Measurements from ENCODE around the gene SPINK1.
A peak's percentile ranks its signal among the peaks of the same experiment; 100 is the strongest.
"Not testable (repeated sequence)": the region's sequence is repeated elsewhere in the genome, so short reads cannot be mapped to it uniquely, and the experiment has no call there.

The SPINK1 gene, protein sequence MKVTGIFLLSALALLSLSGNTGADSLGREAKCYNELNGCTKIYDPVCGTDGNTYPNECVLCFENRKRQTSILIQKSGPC

DNA sequence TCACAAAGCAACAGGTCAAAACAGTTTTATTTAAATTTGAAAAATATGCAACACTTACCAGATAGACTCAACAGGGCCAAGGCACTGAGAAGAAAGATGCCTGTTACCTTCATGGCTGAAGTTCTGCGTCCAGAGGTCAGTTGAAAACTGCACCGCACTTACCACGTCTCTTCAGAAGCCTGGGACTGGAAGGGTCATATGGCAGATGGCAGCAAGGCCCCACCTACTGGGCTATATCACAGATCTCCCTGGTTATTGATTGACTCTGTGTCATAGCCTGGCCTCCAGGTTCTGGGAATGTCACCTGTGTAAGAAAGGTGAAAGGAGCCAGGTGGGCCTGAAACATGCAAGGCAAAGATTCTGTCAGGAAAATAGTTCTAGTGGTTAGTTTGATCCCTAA lies at the start of gene SPINK1:
Gene SPINK1 (minus strand): TSS at position 207 of the 400 bp plus-strand sequence. CDS start 94 bp downstream, at position 113.
- no peak for DNase-seq (ENCODE audit: low spot score)

DNA sequence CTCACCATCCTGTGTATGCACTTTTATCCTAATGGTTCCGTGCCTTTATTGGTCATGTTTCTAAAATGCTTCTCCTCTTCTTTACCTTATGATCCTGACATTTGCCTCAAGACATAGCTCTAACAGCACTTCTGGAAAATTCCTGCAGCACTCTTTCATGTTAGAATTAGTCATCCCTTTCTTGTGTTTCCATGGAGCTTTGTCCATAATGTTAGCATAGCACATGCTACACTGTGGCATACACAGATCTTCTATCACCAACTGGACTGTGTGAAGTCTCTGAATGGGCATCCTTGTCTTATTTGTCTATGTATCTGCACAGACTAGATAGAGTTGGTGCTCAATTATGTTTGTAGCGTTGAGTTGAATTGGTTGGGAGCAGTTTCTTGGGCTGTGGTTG lies 49.0 kb upstream of the SPINK1 start:
- peak; percentile 20 for DNase-seq (ENCODE audit: low spot score)

DNA sequence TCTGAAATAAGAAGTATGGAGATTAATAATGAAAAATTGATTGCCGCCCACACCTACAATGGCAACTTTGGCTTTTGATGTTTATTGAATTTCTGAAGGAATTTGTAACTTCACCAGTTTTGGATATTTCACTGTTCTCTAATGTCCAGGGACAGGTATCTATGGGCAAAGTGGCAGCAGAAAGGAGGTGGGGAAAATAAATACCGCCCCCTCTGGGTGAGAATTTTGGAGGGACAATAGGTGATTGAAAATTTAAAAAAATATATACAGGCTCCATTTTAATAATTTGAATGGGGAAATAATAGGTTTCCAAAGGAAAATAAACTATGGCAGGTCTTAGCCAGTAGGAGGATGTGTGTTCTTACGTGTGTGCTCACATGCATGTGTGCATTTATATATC lies 48.3 kb upstream of the SPINK1 start:
- no peak for DNase-seq (ENCODE audit: low spot score)

DNA sequence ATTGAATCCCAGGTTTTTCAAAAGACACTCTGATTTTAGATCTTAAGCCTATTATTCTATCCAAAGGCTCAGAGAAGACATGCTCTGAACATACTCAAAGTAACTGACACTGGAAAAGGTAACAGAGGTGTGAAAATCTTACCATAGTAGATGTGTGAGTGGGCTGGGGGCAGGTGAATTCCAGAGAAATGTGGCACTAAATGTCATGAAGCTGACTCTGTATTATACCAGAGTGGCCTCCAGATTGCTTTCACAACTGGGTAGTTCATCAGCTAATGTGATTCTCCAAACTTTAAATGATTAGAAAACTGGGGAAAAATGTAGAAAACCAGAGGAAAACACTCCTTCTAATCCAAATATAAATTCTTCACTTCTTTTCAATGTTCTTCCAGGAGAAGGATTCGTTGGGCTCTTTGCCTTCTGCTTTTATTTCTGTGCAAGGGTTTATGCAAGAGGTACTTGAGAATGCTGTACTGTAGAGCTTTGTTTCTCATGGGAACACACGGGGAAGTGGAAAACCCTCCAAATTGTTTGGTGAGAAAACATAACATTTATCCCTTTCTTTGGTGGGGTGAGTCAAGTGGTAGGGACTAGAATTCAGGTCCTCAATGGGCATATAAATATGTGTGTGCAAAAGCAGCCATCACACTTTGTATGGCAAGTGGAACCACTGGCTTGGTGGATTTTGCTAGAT lies 46.7 kb upstream of the SPINK1 start, which contains the start of gene SCGB3A2:
Gene SCGB3A2 (plus strand): TSS at position 646 of the 694 bp plus-strand sequence. CDS start 93 bp downstream, outside the sequence.
- DNase-seq (ENCODE audit: low spot score) = no peak

DNA sequence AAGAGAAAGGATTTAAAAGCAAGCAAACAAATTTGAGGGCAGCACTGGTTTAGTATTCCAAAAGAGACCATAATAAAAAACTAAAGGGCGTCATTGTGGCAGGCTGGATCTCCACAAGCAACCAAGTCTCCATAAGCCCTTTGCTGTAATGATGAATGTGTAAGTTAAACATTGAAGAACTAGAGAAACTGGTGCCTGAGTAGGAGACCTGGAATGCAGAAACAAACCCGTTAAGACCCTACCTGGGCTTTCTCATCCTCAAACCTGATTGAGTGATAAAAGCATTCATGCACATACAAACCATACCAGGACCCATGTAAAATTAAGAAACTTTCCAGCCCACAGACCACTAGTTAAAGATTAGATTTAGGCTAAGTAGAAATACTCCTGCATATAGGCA lies 45.2 kb upstream of the SPINK1 start:
- peak; percentile 83 for DNase-seq (ENCODE audit: low spot score)

DNA sequence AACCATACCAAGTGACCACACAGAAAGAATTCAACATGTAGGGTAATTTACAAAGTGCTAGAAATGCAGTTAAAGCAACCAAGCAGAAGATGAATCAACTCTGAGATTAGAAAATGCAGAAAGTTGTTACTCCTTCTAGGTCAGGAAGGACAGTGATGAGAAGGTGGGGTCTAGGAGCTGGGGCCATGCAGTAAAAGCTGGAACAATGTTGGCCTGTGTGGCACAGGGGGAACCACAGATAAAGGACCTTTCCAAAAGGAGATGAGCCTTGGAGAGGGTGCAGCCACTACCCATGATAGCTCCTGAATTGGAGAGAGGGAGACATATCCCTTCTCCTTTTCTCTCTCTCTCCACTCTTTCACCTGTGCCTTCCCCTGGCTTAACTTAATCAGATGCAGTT lies 44.7 kb upstream of the SPINK1 start:
- DNase-seq (ENCODE audit: low spot score) = no peak

DNA sequence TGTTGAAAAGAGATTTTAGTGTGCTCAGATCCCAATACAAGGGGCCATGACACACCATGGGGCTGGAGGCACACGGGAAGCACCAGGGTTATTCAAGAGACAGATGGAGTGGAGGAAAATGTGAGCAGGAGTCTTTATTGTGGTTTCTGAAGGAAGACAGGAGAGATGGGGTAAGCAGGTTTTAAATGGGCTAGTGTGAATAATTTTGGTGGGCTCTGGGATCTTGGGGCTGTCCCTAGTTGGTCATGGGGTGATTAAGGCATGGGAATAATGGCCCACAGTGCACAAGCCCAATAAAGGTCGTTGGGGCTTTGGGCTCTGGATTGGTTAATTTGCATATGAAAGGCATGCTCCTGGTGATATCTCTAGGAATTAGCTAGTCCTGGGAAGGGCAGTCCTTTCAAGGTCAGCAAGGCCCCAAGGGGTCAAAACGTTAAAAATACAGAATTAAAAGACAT lies 43.5 kb upstream of the SPINK1 start:
- DNase-seq (ENCODE audit: low spot score) = no peak

DNA sequence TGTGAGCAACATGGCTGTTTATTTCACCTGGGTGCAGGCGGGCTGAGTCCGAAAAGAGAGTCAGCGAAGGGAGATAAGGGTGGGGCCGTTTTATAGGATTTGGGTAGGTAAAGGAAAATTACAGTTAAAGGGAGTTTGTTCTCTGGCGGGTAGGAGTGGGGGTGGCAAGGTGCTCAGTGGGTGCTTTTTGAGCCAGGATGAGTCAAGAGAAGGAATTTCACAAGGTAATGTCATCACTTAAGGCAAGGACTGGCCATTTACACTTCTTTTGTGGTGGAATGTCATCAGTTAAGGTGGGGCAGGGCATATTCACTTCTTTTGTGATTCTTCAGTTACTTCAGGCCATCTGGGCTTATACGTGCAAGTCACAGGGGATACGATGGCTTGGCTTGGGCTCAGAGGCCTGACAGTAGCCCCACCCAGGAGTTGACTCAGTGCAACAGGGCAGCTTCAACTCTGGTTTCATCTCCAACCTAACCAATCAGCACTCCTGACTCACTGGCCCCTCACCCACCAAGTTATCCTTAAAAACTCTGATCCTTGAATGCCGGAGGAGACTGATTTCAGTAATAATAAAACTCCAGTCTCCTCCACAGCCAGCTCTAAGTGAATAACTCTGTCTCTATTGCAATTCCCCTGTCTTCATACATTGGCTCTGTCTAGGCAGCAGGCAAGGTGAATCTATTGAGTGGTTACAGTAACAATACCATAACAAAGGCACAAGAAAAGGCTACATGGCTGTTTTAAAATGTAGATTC lies 42.8 kb upstream of the SPINK1 start:
- DNase-seq (ENCODE audit: low spot score) = not testable (repeated sequence)

DNA sequence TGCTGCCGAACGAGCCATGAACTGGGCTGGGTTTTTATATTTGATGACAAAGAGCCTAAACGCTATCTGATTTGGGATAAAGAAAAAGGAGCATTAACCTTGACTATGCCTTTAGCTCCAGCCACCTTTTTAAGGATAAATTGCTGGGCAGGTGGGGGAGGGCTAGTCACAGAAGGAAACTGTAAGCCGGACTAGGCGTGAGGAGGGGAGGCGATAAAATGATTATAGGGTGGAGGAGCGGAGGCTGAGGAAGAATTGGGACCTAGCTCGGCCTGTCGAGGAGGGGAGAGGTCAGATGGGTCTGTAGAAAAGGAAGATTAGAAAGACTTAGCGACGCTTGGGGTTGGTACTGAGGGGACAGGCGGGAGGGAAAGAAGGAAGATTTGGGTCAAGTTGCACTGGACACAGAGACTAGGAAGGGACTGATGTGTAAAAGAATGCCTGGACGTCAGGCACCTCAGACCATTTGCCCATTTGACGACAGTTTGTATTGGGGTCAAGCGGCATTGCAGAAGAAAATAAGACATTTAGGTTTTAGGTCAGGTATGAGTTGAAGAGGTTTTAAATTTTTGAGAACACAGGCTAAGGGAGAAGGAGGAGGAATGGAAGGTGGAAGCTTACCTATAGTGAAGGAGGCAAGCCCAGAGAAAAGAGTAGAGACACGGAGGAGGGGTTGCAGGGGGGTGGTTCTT lies 41.4 kb upstream of the SPINK1 start:
- not testable (repeated sequence) for DNase-seq (ENCODE audit: low spot score)

DNA sequence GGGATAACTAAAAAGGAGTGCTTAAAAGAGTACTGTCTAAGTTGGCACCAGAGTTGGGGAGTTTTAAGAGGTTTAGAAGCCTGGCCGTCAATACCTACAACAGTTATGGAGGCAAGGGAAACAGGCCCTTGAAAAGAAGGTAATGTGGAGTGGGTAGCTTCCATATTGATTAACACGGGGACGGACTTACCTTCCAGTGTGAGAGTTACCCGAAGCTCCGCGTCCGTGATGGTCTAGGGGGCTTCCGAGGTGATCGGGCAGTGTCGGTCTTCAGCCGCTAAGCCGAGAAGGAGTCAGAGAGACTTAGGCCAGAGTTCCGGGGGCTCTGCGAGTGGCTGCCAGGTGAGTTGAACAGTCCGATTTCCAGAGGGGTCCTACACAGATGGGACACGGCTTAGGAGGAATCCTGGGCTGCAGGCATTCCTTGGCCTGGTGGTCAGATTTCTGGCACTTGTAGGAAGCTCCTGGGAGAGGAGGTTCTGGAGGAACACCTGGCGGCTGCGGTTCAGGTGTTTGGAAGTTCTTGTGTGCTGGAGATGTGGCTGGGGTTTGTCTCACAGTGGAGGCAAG lies 40.6 kb upstream of the SPINK1 start:
- DNase-seq (ENCODE audit: low spot score) = not testable (repeated sequence)

DNA sequence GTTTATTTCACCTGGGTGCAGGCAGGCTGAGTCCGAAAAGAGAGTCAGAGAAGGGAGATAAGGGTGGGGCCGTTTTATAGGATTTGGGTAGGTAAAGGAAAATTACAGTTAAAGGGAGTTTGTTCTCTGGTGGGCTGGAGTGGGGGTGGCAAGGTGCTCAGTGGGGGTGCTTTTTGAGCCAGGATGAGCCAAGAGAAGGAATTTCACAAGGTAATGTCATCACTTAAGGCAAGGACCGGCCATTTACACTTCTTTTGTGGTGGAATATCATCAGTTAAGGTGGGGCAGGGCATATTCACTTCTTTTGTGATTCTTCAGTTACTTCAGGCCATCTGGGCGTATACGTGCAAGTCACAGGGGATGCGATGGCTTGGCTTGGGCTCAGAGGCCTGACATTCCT lies 38.4 kb upstream of the SPINK1 start:
- DNase-seq (ENCODE audit: low spot score) = not testable (repeated sequence)

DNA sequence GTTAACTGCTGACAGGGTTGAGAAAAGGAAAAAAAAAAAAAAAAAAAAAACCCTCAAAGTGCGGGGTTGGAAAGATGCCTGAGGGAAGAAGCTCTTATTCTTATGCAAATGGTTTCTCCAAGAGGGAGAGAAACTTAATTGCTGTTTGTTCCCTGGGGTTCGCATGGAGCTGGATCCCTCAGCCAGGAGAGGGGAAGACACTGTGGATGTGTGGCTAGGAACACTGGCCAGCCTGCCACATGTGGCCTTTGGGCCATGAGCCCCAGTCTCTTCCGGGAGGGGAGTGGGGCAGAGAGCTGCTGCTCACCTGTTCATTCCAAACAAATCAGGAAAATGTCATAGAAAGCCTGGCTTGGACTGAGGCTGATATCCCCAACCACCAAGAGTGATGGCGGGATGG lies 37.6 kb upstream of the SPINK1 start:
- DNase-seq (ENCODE audit: low spot score) = no peak

DNA sequence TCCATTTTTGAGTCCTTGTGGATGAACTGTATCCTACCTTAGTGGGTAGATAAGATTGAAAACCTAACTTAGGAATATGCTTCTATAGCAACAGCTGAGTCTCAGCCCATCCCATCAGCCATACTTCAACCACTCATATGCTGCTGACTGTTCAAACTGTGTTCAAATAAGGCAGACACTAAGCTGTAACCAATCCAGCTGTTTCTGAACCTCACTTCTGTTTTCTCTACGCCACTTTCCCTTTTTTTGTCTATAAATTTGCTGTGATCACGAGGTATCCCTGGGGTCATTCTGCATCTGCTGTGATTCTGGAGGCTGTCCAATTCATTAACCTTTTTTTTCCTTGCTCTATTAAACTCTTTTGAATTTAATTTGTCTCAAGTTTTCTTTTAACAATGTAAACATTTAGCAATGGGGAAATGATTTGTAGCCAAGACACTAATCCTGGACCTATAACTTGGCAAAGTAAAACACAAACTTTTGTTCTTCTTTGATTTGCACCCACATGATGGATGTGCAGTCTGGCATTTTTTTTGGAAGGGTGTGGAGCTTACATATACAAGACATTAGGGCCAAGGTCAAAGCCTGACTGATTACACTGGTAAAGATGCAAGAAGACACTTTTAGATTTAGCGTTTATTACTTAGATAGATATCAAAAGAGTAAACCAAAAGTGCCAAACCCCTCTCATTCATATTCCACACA lies 32.1 kb upstream of the SPINK1 start:
- DNase-seq (ENCODE audit: low spot score) = no peak

DNA sequence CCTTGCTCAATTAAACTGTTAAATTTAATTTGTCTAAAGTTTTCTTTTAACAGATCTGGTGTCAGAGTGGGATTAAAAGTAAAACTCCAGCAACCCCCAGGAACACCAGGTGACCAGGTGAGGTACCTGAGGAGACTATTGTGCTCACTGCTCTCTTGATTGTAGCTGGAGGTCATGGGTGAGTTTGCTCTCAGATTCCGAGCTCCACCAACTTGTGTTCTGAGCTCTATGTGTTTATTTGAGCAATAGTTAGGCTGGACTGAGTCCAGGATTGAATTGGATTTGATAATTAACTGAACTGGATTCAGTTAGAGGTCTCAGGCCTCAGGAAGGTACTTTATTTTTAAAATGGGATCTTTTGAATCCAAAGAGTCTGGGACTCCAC lies 29.2 kb upstream of the SPINK1 start:
- DNase-seq (ENCODE audit: low spot score) = no peak

DNA sequence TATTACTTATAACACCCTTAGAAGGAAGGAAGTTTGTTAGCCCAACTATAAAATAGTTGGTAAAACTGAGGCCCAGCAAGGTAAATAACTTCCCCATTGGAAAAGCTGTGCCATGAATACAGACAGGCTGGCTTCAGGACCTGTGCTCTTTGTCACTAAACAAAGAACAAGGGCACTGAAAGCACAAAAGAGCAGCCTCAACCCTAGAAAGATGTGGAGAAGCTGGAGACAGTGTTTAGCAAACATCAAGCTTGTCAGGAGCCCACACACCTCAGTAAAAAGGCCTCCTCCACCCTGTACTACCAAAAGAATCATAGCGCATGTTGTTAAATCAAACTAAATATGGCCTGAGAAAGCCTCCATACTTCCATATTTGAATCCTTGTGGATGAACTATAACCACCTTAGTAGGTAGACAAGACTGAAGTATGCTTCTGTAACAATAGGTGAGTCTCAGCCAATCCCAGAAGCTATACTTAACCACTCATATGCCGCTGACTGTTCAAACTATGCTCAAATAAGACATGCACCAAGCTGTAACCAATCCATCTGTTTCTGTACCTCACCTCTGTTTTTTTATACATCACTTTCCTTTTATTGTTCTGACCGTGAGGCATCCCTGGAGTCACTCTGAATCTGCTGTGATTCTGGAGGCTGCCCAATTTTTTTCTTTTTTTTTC lies 28.6 kb upstream of the SPINK1 start:
- DNase-seq (ENCODE audit: low spot score) = no peak

DNA sequence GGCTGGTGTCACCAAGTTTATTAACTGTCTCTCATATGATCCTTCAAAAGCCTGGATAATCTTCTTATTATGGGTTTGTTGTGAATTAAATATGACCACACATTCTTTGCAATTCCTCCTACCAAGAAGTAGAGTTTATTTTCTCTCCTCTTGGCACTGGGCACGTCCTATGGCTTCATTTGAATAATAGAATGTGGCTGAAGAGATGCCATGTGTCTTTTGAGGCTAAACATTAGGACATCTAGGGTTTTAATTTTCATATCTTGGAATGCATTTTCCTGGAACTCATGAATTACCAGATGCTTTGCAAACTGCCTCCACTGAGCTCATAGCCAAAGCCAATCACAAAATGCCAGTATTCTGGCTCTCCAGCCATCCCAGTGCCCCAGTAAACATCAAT lies 27.1 kb upstream of the SPINK1 start:
- no peak for DNase-seq (ENCODE audit: low spot score)

DNA sequence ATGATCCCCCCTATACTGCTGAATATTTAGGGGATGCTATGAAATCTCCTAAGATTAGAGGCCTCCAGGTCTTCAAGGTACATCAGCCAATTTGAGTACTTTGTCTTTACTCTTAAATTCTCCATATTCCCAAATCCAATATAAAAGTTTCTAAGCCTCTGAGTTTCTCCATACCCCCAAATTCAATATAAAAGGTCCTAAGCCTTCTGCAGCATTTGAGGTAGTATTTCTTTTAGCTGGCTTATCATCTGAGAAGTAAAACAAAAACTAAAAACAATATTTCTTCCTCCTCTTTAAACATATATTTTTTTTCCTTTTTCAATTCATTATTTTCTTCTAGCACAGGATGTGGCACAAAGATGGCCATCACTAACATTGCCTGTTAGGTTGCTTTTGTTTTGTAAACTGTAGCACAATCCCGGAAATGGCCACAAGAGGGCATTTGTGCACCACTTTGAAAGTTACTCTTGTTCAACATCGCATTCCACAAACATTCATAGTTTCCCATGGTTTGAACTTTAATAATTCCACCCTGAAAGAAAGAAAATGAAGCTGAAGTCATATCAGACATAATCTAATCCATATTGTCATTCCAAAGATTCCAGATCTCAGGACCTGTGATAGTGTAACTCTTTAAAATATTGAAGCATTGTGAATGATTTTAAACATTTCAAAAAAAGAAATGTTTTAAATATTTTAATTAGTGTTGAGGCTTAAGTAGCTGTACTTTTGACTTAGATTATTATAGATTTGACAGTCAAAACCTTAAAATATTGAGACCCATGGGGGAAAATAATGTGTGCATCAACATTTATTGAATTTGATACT lies 26.0 kb upstream of the SPINK1 start:
- peak; percentile 62 for DNase-seq (ENCODE audit: low spot score)

DNA sequence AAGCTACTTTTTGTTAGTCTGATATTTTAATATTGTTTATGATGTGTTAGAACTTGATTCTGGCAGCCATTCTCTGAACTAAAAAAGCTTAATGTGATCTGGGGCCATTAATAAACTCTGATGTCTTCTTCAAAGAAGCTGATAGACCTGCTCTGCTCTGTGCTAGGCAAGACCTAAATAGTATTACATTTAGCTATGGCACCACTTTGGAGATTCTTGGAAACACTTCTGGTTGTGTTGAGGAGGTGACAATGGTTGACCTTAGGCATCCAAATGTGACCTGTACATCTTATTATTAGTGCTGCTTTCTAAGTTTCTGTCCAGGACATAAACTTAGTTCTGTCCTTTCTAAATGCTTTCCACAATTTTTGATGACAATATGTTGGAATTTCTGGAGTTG lies 25.3 kb upstream of the SPINK1 start:
- no peak for DNase-seq (ENCODE audit: low spot score)

DNA sequence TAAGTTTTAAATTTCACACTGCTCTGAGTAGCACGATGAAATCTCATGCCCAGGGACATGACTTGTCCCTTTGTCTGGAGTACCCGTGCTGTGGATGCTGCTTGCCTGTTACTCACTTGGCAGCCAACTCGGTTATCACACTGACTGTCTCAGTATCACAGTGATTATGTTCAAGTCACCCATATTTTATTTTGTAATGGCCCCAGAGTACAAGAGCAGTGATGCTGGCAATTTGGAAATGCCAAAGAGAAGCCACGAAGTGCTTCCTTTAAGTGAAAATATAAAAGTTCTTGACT lies 24.3 kb upstream of the SPINK1 start:
- no peak for DNase-seq (ENCODE audit: low spot score)

All from kidney tubule cell (primary cell).